Ovary (tissue), 3 donors: ENCODE measurements around the gene CTNND2.

Experiments used
- EP300 ChIP-seq: sonication (generic); formaldehyde crosslinking; IDR thresholded peaks from one replicate; pipeline ENCODE4 v1.6.1; 2017; ENCODE audit warnings: antibody characterized with exemption
- POLR2A ChIP-seq: fragments of 450-650 bp; IDR thresholded peaks from one replicate; pipeline ENCODE4 v1.6.1; 2017; ENCODE audit warnings: antibody characterized with exemption, mild to moderate bottlenecking, moderate library complexity
- TF ChIP-seq, protein P1 (sequence below), 3 donors: fragments of 450-650 bp in 2 of 3; fragments of 200-600 bp in 1 of 3; IDR thresholded peaks; one replicate each; pipeline versions ENCODE4 v1.5.1 to v1.8.0; 2016 to 2022; ENCODE audit warnings: antibody characterized with exemption in 3 of 3, mild to moderate bottlenecking in 1 of 3
- donor health status: DM: no; HTN: no; CAD: no.

GRCh38 chr5:11547730-11548129 lies 356.5 kb downstream of the CTNND2 start:
- TF ChIP-seq, protein P1, sequence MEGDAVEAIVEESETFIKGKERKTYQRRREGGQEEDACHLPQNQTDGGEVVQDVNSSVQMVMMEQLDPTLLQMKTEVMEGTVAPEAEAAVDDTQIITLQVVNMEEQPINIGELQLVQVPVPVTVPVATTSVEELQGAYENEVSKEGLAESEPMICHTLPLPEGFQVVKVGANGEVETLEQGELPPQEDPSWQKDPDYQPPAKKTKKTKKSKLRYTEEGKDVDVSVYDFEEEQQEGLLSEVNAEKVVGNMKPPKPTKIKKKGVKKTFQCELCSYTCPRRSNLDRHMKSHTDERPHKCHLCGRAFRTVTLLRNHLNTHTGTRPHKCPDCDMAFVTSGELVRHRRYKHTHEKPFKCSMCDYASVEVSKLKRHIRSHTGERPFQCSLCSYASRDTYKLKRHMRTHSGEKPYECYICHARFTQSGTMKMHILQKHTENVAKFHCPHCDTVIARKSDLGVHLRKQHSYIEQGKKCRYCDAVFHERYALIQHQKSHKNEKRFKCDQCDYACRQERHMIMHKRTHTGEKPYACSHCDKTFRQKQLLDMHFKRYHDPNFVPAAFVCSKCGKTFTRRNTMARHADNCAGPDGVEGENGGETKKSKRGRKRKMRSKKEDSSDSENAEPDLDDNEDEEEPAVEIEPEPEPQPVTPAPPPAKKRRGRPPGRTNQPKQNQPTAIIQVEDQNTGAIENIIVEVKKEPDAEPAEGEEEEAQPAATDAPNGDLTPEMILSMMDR (IDR thresholded peaks at IDR 0.05), result no peak
- TF ChIP-seq POLR2A (no peak), EP300 (no peak)
